ENCODE results near the gene PROCA1.

The PROCA1 gene

GRCh38 chr17:28707339-28707720, 4.4 kb downstream of the PROCA1 start:
- DNase-seq (ENCODE audit: low read depth), result no peak

- no peak for DNase-seq (ENCODE audit: low read depth)
Measured at GRCh38 chr17:28706471-28707338, 5.0 kb downstream of the PROCA1 start.

GRCh38 chr17:28705728-28706334, 5.9 kb downstream of the PROCA1 start:
- no peak for DNase-seq (ENCODE audit: low read depth)

GRCh38 chr17:28705074-28705659, 6.5 kb downstream of the PROCA1 start:
- no peak for DNase-seq (ENCODE audit: low read depth)

GRCh38 chr17:28704219-28704858, 7.3 kb downstream of the PROCA1 start:
- no peak for DNase-seq (ENCODE audit: low read depth)

GRCh38 chr17:28703552-28704218, 8.0 kb downstream of the PROCA1 start:
- DNase-seq (ENCODE audit: low read depth), result no peak

GRCh38 chr17:28702752-28703150, 8.9 kb downstream of the PROCA1 start:
- DNase-seq (ENCODE audit: low read depth), result no peak

- no peak for DNase-seq (ENCODE audit: low read depth)
Measured at GRCh38 chr17:28702026-28702751, 9.5 kb downstream of the PROCA1 start.

- no peak for DNase-seq (ENCODE audit: low read depth)
Measured at GRCh38 chr17:28700830-28701492, 10.7 kb downstream of the PROCA1 start.

GRCh38 chr17:28700278-28700677, 11.4 kb downstream of the PROCA1 start:
- DNase-seq (ENCODE audit: low read depth), result no peak

- DNase-seq (ENCODE audit: low read depth), result no peak
Measured at GRCh38 chr17:28698253-28698941, 13.3 kb downstream of the PROCA1 start.

- no peak for DNase-seq (ENCODE audit: low read depth)
Measured at GRCh38 chr17:28693869-28694268, 17.8 kb downstream of the PROCA1 start.

- DNase-seq (ENCODE audit: low read depth), result no peak
Measured at GRCh38 chr17:28689011-28689410, 22.7 kb downstream of the PROCA1 start.

- no peak for DNase-seq (ENCODE audit: low read depth)
Measured at GRCh38 chr17:28688481-28688880, 23.2 kb downstream of the PROCA1 start.

GRCh38 chr17:28686296-28686695, 25.4 kb downstream of the PROCA1 start:
- no peak for DNase-seq (ENCODE audit: low read depth)

- DNase-seq (ENCODE audit: low read depth), result no peak
Measured at GRCh38 chr17:28685366-28685765, 26.3 kb downstream of the PROCA1 start.

GRCh38 chr17:28684963-28685362, 26.7 kb downstream of the PROCA1 start:
- no peak for DNase-seq (ENCODE audit: low read depth)

- no peak for DNase-seq (ENCODE audit: low read depth)
Measured at GRCh38 chr17:28682655-28683054, 29.0 kb downstream of the PROCA1 start.

GRCh38 chr17:28675980-28676379, 35.7 kb downstream of the PROCA1 start:
- no peak for DNase-seq (ENCODE audit: low read depth)

GRCh38 chr17:28675490-28675889, 36.2 kb downstream of the PROCA1 start:
- DNase-seq (ENCODE audit: low read depth), result no peak

Measured in HS-5 (cell line).